ENCODE results near the gene DNLZ. TPM values are rescaled to one million over a fixed set of nuclear protein-coding genes. Genes with fewer than 3 reads are reported as not detected.
A peak's percentile ranks its signal among the peaks of the same experiment; 100 is the strongest.

The DNLZ gene
- total and polyA plus RNA-seq, 11 donors = 21.3 to 67.8 (median 33.6) TPM

- DNase-seq (no peak), ATAC-seq (no peak)
- Histone ChIP-seq H3K4me1 (peaks cover 3 to 45% (median 26%) of the 10 kb centered on the region in 12 donors), H3K4me3 (no peak overlapping the region), H3K27me3 (no peaks in the 10 kb centered on the region), H3K36me3 (peaks cover 0 to 25% (median 11%) of the 10 kb centered on the region in 9 donors), H3K9me3 (no peaks in the 10 kb centered on the region), H3K27ac (peak overlapping the region in 1 of 12 donors; percentile 77)
- intact Hi-C loops (cut with DNase I) = no loop called here
- TF ChIP-seq, protein P1, sequence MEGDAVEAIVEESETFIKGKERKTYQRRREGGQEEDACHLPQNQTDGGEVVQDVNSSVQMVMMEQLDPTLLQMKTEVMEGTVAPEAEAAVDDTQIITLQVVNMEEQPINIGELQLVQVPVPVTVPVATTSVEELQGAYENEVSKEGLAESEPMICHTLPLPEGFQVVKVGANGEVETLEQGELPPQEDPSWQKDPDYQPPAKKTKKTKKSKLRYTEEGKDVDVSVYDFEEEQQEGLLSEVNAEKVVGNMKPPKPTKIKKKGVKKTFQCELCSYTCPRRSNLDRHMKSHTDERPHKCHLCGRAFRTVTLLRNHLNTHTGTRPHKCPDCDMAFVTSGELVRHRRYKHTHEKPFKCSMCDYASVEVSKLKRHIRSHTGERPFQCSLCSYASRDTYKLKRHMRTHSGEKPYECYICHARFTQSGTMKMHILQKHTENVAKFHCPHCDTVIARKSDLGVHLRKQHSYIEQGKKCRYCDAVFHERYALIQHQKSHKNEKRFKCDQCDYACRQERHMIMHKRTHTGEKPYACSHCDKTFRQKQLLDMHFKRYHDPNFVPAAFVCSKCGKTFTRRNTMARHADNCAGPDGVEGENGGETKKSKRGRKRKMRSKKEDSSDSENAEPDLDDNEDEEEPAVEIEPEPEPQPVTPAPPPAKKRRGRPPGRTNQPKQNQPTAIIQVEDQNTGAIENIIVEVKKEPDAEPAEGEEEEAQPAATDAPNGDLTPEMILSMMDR (IDR thresholded peaks at IDR 0.05) = no peak
- no peak for TF ChIP-seq POLR2A (IDR thresholded peaks at IDR 0.05)
- 77 to 81% (median 79%) methylated on average over 31 to 38 of the region's 38 CpGs for WGBS, 4 donors
Measured at GRCh38 chr9:136359774-136360718, 3.5 kb downstream of the DNLZ start.

DNA sequence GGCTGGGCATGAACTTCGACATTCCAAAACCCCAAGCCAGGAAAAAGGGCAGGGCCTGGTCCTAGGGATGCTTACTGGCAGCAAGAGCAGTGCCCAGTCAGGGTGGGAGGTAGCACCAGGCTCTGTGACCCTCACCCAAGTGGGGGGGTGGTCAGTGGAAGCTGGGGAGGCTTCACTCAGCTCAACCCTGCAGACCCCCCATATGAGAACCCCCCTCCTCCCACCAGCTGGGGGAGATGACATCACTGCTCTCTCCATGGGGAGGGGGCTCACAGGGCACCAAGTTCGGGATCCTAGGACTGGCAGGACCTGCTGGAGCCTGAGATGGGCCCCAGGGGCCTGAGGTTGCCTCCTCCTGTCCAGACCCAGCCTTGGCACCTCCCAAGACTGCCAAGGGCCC, 4.7 kb downstream of the DNLZ start:
- TF ChIP-seq POLR2A (IDR thresholded peaks at IDR 0.05) = no peak
- TF ChIP-seq, protein P1 (IDR thresholded peaks at IDR 0.05) = no peak
- Histone ChIP-seq H3K27ac (peak overlapping the region in 1 of 12 donors; percentile 33), H3K9me3 (no peaks in the 10 kb centered on the region), H3K4me1 (peaks cover under 1 to 49% (median 28%) of the 10 kb centered on the region in 12 donors), H3K27me3 (no peaks in the 10 kb centered on the region), H3K4me3 (no peak overlapping the region), H3K36me3 (peaks cover 0 to 25% (median 11%) of the 10 kb centered on the region in 9 donors)
- DNase-seq (no peak), ATAC-seq (no peak)
- WGBS, 4 donors = 36 to 55% (median 51%) methylated on average over 2 of the region's 2 CpGs; no CpG with 5 or more reads in 1 of the 4 donors
- intact Hi-C loops (cut with DNase I) = no loop called here

DNA sequence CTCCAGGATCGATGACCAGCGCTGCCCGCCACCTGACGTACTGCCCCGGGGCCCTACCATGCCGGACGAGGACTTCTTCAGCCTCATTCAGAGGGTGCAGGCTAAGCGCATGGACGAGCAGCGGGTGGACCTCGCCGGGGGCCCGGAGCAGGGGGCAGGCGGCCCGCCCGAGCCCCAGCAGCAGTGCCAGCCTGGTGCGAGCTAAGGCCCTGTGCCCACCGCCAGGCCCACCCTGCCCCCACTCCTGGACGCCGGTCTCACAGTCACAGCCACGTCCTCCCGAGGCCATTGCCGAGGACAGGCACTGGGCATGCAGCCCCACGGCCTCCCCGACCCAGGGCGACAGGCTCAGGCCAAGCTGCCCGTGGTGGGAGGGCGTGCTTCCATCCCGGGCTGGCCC, 5.5 kb downstream of the DNLZ start:
- ATAC-seq (no peak), DNase-seq (no peak)
- H3K9me3 ChIP-seq = no peaks in the 10 kb centered on the region
- H3K27me3 ChIP-seq = no peaks in the 10 kb centered on the region
- 74 to 87% (median 83%) methylated on average over 14 to 29 of the region's 29 CpGs for WGBS, 4 donors
- H3K36me3 ChIP-seq = peaks cover 0 to 25% (median 11%) of the 10 kb centered on the region in 9 donors
- TF ChIP-seq, protein P1 (IDR thresholded peaks at IDR 0.05) = no peak
- no peak for TF ChIP-seq POLR2A (IDR thresholded peaks at IDR 0.05)
- intact Hi-C loops (cut with DNase I) = no loop called here
- H3K4me1 ChIP-seq = peaks cover 0 to 56% (median 28%) of the 10 kb centered on the region in 12 donors
- peak overlapping the region in 1 of 12 donors; percentile 33 for H3K27ac ChIP-seq
- no peak overlapping the region for H3K4me3 ChIP-seq

GRCh38 chr9:136357202-136357725, 6.3 kb downstream of the DNLZ start:
- ATAC-seq (no peak), DNase-seq (no peak)
- WGBS, 4 donors = 61 to 79% (median 79%) methylated on average over 12 to 22 of the region's 22 CpGs
- Histone ChIP-seq H3K27ac (peak overlapping the region in 1 of 12 donors; percentile 75), H3K9me3 (no peaks in the 10 kb centered on the region), H3K27me3 (no peaks in the 10 kb centered on the region), H3K36me3 (peaks cover 0 to 25% (median 11%) of the 10 kb centered on the region in 9 donors), H3K4me3 (no peak overlapping the region), H3K4me1 (peaks cover 0 to 51% (median 21%) of the 10 kb centered on the region in 12 donors)
- TF ChIP-seq, protein P1 (IDR thresholded peaks at IDR 0.05) = no peak
- TF ChIP-seq POLR2A (IDR thresholded peaks at IDR 0.05) = no peak
- intact Hi-C loops (cut with DNase I) = no loop called here

Data from heart left ventricle (tissue), 16 donors.